SW 1271 (cell line): ENCODE results near the gene AKT1.
A peak's percentile ranks its signal among the peaks of the same experiment; 100 is the strongest.
"Not testable (repeated sequence)": the region's sequence is repeated elsewhere in the genome, so short reads cannot be mapped to it uniquely, and the experiment has no call there.

ENCODE experiments used
- DNase-seq, 2 experiments: peaks; one replicate each; lab custom pipeline; 2025; lab: John Stamatoyannopoulos, UW

AKT1 gene

DNA sequence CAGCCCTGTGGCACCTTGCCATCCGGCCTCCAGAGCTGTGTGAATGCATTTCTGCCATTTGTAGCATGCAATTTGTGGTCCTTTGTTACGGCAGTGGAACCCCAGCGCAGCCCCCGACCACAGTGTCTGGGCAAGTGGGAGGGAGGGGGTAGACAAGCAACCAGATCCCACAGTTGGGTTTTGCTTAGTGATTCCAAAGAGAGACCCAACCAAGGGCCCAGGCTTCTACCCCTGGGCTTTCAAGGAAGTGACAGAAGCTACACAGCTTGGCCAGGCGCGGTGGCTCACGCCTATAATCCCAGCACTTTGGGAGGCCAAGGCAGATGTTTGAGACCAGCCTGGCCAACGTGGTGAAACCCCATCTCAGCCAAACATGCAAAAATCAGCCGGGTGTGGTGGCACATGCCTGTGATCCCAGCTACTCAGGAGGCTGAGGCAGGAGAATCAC, 23.2 kb upstream of the AKT1 start:
- DNase-seq: no peak

GRCh38 chr14:104817930-104818713, 22.6 kb upstream of the AKT1 start:
- DNase-seq: no peak

DNA sequence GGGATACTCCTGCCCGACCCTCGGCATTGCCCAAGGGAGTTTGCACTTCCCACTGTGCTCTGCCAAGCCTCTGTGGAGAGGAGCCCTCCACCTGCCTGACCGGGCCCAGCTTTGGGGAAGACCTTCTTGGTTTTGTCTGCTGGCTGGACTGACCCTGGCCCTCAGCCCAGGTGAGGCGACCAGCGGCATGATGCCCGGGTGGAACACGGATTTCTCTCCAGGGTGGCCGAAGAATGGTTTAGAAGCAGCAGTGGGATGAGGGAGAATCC, 21.0 kb upstream of the AKT1 start:
- no peak for DNase-seq

- DNase-seq: not testable (repeated sequence)
These were observed 19.2 kb upstream of the AKT1 start for GRCh38 chr14:104814701-104815100.

GRCh38 chr14:104813286-104813685, 17.7 kb upstream of the AKT1 start:
- no peak for DNase-seq

DNA sequence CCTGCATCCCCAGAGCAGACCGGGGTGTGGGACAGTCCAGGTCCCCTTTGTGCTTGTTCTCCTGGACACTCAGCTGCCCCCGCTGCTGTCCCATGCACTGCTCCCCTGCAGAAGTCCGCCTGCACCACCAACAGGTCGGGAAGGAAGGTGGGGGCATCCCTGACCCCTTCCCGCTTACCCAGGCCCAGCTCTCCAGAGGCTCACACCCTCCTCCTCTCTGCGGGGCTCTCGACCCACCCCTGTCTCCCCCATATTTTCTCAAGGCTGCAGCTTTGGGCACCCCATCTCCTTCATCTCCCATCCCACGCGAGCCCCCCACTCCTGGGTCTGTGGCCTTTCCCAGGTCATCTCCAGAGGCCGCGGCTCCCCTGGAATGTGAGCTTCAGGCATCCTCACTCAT, 14.8 kb upstream of the AKT1 start:
- no peak for DNase-seq

DNA sequence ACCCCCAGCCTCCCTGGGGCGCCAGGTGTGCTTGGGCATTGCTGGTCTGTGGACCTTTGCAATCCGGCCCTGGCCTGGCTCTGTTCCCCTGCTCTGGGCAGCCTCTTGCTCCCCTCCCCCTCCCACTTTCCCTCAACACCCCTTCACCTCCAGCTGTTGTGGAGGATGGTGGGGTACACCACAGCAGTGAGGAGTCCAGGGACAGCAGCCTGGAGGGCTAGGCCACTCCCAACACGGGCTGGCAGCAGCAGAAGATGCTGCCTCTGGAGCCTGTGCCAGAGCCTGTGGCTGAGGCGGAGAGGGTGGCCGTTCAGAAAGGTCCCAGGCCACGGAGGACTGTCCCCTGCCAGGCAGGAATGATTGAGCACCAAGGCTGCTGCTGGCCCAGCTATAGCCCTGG, 12.9 kb upstream of the AKT1 start:
- DNase-seq: no peak

DNA sequence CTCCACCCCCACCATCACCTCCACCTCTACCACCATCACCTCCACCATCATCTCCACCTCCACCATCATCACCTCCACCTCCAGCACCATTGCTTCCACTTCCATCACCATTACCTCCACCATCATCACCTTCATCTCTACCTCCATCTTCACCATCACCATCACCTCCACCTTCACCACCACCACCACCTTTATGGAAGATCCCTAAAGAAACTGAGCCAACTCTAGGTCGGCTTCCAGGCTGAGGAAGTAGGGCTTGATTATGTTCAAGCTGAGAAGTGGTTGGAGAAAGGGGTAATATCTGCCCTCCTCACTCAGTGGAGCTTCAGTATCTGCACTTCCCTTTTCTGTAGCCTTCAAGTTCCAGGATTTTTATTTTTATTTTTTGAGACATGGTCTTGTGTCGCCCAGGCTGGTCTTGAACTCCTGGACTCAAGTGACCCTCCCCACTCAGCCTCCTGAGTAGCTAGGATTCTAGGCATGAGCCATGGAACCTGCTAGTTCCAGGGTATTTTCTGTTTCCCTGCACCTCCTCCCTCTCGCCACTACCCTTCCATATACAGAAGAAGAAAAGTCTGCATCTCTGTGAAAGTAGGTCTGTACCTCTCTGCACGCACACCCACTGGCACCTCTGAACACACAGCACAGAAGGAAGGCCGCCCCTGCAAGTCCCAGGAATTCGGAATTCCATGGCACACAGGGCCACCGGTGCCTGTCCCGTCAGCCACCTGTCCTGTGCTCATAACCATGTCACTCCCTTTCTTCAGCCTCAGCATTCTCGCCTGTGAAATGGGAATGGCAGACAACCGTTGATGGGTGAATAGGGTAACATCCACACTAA, 11.3 kb upstream of the AKT1 start:
- DNase-seq: no peak

DNA sequence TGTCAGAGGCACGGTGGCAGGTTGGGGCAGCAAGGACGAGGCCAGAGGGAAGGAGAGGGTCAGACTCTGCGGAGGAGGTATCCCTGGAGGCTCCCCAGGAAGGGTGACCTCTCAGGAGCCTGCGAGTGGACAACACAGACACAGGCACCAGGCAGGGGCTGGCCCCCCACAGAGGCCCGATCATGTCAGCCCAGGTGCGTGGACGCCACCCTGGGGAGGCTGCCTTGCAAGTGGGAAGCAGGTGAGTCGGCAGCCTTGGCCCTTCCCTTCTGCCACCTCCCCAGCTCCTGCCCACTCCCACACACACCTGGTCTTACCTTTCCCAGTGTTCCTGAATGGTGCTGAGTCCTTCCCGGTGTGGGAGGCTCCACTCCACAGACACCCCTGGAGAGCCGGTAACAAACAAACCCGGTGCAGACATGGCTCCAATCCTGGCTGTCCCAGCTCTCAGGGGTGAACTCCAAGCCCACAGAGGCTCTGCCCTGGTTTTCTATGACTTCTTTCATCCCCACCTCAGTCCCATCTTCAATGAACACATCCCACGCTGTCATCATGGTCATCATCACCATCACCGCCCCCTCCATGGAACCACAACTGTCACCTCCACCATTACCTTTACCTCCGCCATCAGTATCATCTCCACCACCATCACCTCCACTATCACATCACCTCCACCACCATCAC, 10.5 kb upstream of the AKT1 start:
- no peak for DNase-seq

DNA sequence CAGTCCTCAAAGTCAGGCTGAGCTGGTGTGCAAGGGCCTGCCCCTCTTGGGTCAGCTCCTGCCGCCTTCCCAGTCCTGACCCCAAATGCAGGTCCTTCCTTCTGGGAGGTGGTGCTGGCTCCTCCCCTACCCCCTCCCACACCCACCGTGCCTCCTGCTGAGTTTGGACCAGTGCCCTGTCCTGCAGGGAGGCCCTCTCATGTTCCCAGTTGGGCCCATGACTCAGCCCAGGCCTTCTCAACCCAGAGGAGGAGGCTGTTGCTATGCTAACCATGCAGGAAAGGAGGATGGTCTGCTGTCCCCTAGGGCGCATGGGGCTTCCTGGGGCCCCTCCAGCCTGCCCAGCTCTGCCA, 9.8 kb upstream of the AKT1 start:
- DNase-seq: peak in 1 of 2 experiments; percentile 42

DNA sequence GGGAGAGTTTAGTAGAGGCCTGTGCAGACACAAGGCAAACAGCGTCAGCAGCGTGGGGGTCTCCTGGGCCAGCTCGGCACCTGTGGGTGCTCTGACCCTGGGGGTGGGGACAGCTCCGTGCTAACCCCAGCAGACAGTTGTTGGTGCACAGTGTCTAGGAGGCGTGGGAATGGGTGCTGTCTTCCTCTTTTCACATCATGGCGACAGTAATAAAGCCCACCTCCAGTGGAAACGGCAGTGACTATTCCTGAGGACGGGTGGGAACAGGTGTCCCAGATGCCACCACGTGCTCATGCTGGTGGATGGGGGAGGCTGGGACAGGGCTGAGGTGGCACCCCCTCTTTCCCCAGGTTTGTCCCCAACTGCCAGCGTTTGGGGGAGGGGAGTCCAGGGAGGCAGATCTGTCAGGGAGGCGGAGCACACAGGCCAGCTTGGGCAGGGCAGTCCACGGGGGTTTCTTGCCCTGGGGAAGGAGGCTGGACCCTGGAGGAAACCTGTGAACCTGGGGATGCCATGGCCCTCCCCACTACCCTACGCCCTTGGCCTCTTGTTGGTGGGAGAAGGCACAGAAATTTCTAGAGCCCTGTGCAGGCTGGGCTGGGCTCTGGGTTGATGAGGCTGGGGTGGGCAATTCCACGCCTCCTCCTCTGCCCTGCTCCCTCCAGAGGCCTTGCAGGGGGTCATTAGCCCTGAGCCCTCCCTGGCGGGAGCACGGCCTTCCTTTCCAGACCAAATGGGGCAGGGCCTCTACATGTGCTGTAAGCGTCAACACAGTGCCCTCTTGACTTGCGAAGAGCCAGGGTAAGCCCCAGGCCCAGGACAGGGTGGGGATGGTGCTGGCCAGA, 9.2 kb upstream of the AKT1 start:
- no peak for DNase-seq

GRCh38 chr14:104803912-104804410, 8.4 kb upstream of the AKT1 start:
- DNase-seq: no peak

- peak in 1 of 2 experiments; percentile 24 for DNase-seq
These were observed 7.8 kb upstream of the AKT1 start for GRCh38 chr14:104803280-104803911.

DNA sequence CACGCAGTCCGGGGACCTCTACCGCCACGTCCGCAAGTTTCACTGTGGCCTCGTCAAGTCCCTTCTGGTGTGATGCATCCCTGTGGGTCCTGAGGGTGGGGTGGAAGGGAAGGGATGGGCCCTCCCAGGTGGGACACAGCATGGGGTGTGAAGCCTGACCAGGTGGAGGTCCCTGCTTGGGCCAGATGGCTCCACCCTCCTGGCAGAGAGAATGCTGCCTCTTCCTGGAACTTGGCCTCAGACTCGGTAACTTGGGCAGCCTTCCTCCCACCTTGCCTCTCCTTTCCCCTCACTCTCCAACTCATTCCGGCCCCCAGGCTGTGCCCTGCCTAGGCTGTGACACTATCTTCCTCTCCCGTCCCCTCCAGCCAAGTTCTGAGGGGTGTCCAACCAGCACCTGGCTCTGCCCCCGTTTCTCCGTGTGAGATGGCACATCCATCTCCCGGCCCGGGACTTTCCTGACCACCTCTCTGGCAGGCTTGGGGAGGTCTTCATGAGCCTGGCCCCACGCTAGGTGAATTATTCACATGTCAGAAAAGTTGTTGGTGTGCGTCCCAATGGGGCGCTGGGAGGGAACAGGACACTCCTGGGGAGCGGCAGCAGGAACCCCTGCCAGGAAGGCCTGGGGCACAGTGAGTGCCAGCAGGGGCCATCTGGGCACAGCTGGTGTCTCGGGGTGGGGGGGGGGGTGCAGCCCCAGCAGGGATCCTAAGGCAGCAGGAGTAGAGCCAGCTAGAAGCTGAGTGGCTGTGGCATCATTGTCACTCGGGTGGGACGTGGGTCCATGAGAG, 7.0 kb upstream of the AKT1 start:
- no peak for DNase-seq

DNA sequence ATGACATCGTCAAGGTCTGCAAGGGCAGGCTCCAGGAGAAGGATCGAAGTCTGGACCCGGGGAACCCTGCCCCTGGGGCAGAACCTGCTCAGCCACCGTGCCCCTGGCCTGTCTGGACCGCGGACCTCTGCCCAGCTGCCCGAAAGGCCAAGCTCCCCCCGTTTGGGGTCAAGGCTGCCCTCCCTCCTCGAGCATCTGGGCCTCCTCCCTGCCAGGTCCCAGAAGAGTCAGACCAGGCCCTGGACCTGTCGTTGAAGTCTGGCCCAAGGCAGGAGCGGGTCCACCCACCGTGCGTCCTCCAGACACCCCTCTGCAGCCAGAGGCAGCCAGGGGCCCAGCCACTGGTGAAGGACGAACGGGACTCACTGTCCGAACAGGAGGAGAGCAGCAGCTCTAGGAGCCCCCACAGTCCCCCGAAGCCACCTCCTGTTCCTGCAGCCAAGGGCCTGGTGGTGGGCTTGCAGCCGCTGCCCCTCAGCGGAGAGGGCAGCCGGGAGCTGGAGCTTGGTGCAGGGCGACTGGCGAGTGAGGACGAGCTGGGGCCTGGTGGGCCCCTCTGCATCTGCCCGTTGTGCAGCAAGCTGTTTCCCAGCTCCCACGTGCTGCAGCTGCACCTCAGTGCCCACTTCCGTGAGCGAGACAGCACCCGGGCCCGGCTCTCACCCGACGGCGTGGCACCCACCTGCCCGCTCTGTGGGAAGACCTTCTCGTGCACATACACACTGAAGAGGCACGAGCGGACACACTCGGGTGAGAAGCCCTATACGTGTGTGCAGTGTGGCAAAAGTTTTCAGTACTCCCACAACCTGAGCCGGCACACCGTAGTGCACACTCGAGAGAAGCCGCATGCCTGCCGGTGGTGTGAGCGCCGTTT, 6.2 kb upstream of the AKT1 start:
- DNase-seq: no peak

- peak in 1 of 2 experiments; percentile 28 for DNase-seq
These were observed 5.4 kb upstream of the AKT1 start, which contains the start of gene ZBTB42 for GRCh38 chr14:104800771-104801519. Gene ZBTB42 (plus strand): TSS chr14:104801101. CDS start chr14:104801198, 97 bp downstream.

DNA sequence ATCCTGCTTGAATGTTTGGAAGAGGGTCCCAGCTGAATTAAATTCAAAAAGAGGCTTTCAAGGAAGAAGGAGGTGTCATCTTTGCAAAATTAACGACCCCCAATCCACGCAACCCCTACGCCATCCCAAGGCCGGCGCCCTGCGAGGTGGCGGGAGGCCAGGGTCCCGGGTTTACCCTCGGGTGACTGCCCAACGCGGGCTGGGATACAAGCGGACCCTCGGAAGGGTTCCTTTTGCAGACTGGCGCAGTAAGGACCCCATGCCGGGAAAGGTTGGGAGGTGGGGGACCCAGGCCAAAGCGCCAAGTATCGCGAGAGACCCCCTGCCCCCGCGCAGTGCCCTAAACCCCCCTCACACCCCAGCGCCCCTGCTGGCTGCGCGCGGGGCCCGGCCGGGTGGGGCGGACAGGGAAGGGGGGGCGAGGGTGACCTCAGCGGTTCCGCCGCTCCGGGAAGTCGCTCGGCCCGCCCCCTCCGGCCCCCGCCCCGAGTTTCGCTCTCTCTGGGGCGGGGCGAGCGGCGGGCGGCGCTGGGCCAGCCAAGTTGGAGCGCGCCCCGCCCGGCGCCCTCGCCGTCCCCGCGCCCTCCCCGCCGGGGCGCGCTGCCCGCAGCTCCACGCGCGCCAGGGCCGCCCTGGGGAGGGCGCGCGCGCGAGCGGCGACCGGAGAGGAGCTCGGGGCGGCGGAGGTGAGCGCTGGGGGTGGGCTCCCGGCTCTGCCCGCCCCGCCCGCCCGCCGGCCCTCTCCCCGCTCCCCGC, 4.6 kb upstream of the AKT1 start:
- DNase-seq: peak in 1 of 2 experiments; percentile 47
